Lower leg skin (tissue), 3 donors: Measurements from ENCODE around the gene CCDC127.

ENCODE experiments used
- CTCF ChIP-seq, 3 donors: fragments of 450-650 bp; IDR thresholded peaks; one replicate each; pipeline ENCODE4 v1.5.1; 2016; ENCODE audit warnings: antibody characterized with exemption in 3 of 3, mild to moderate bottlenecking in 3 of 3, moderate library complexity in 2 of 3
- POLR2A ChIP-seq, 2 donors: fragments of 450-650 bp; IDR thresholded peaks; one replicate each; pipeline ENCODE4 v1.6.1; 2016 to 2017; ENCODE audit warnings: antibody characterized with exemption in 2 of 2, mild to moderate bottlenecking in 1 of 2, moderate library complexity in 1 of 2

- TF ChIP-seq CTCF (IDR thresholded peaks at IDR 0.05) (no peak), POLR2A (IDR thresholded peaks at IDR 0.05) (no peak)
These were observed 61.4 kb downstream of the CCDC127 start for GRCh38 chr5:156411-157072.
